HL-60/S4 treated with retinoic acid at 250 ng/mL for 4 days and 3 days (cell line): Measurements from ENCODE around the gene RBM39.
"Not testable (repeated sequence)": the region's sequence is repeated elsewhere in the genome, so short reads cannot be mapped to it uniquely, and the experiment has no call there.

ENCODE experiments used
- in situ Hi-C: fragments of 300-500 bp; cut with MboI; formaldehyde crosslinking; loops from 2 replicates; pipeline ENCODE4 v1.7.0; 2022; ENCODE audit warnings: low sequenced_read_pairs

Gene RBM39

GRCh38 chr20:35757098-35757705 lies 15.1 kb upstream of the RBM39 start:
- in situ Hi-C loops = no loop called here

GRCh38 chr20:35756404-35756803 lies 14.3 kb upstream of the RBM39 start:
- in situ Hi-C loops = no loop called here

GRCh38 chr20:35750611-35751010 lies 8.6 kb upstream of the RBM39 start:
- in situ Hi-C loops = no loop called here

GRCh38 chr20:35744492-35744841 lies 2.4 kb upstream of the RBM39 start:
- in situ Hi-C loops = not testable (repeated sequence)

- in situ Hi-C loops = no loop called here
These were observed 1.8 kb upstream of the RBM39 start for GRCh38 chr20:35743693-35744491.

- in situ Hi-C loops = no loop called here
These were observed 872 bp upstream of the RBM39 start for GRCh38 chr20:35742741-35743523.

- in situ Hi-C loops = no loop called here
These were observed 2.5 kb downstream of the RBM39 start for GRCh38 chr20:35739294-35740163.

- in situ Hi-C loops = no loop called here
These were observed 3.5 kb downstream of the RBM39 start for GRCh38 chr20:35738410-35739179.

- in situ Hi-C loops = no loop called here
These were observed 4.2 kb downstream of the RBM39 start for GRCh38 chr20:35737865-35738333.

- in situ Hi-C loops = no loop called here
These were observed 6.1 kb downstream of the RBM39 start for GRCh38 chr20:35735826-35736470.

GRCh38 chr20:35734777-35735649 lies 7.0 kb downstream of the RBM39 start:
- in situ Hi-C loops = no loop called here

- in situ Hi-C loops = no loop called here
These were observed 7.7 kb downstream of the RBM39 start for GRCh38 chr20:35734374-35734773.

GRCh38 chr20:35732644-35732982 lies 9.4 kb downstream of the RBM39 start:
- in situ Hi-C loops = no loop called here

- in situ Hi-C loops = no loop called here
These were observed 10.0 kb downstream of the RBM39 start for GRCh38 chr20:35731862-35732643.

- in situ Hi-C loops = no loop called here
These were observed 10.6 kb downstream of the RBM39 start for GRCh38 chr20:35731469-35731788.

- in situ Hi-C loops = no loop called here
These were observed 11.2 kb downstream of the RBM39 start for GRCh38 chr20:35730583-35731468.
